Ectodermal cell (in vitro differentiated cells): Measurements from ENCODE around the gene SEC24C.
"Not testable (repeated sequence)": the region's sequence is repeated elsewhere in the genome, so short reads cannot be mapped to it uniquely, and the experiment has no call there.

Experiments
- H3K27ac ChIP-seq: 2 replicates; pipeline ENCODE4 v1.7.0; 2013; ENCODE audit warnings: mild to moderate bottlenecking, low read depth, low read length; ENCODE audit not compliant: insufficient read depth, poor library complexity, severe bottlenecking
- H3K27me3 ChIP-seq: 2 replicates; pipeline ENCODE4 v1.7.0; 2013; ENCODE audit warnings: mild to moderate bottlenecking, low read length; ENCODE audit not compliant: insufficient read depth, control insufficient read depth, poor library complexity, severe bottlenecking
- H3K36me3 ChIP-seq: one replicate; pipeline ENCODE4 v1.7.0; 2013; ENCODE audit warnings: low read length; ENCODE audit not compliant: control insufficient read depth, insufficient read depth
- H3K4me1 ChIP-seq: one replicate; pipeline ENCODE4 v1.7.0; 2013; ENCODE audit warnings: low read length; ENCODE audit not compliant: control insufficient read depth, insufficient read depth
- H3K4me3 ChIP-seq: 2 replicates; pipeline ENCODE4 v1.7.0; 2013; ENCODE audit warnings: low read depth, low read length, control low read depth; ENCODE audit not compliant: insufficient read depth
- H3K9me3 ChIP-seq: 2 replicates; pipeline ENCODE4 v1.7.0; 2013; ENCODE audit warnings: mild to moderate bottlenecking, low read length, moderate library complexity; ENCODE audit not compliant: control insufficient read depth
- whole genome bisulfite sequencing, 2 experiments: methylation state at CpG; one replicate each; pipeline ENCODE4 v1.1.7; 2013; ENCODE audit warnings: missing lambda C conversion rate in 2 of 2; 5-methylcytosine and 5-hydroxymethylcytosine counted together

Gene SEC24C

DNA sequence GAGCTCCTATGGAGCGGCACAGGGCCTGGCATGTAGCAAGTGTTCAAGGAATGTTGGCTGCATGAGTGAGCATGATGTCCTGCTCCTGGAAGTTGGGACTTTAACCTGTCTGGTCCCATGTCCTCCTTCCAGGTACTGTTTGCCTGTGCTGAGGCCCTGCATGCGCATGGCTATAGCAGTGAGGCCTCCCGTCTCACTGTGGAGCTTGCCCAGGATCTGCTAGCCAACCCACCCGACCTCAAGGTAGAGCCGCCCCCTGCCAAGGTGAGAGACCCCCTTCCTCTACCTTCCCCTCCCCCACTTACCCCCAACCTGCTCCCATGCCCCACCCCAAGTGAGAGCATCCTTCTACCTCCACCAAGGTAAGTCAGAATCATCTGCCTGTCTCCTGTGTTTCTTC is 49.3 kb downstream of the SEC24C start:
- no peak overlapping the region for H3K27ac ChIP-seq
- peaks cover 46% of the 10 kb centered on the region for H3K36me3 ChIP-seq
- no peak overlapping the region for H3K4me3 ChIP-seq
- H3K27me3 ChIP-seq: no peaks in the 10 kb centered on the region
- no peaks in the 10 kb centered on the region for H3K9me3 ChIP-seq
- H3K4me1 ChIP-seq: no peaks in the 10 kb centered on the region
- 91 to 96% methylated on average over 5 of the region's 5 CpGs for WGBS, 2 experiments

DNA sequence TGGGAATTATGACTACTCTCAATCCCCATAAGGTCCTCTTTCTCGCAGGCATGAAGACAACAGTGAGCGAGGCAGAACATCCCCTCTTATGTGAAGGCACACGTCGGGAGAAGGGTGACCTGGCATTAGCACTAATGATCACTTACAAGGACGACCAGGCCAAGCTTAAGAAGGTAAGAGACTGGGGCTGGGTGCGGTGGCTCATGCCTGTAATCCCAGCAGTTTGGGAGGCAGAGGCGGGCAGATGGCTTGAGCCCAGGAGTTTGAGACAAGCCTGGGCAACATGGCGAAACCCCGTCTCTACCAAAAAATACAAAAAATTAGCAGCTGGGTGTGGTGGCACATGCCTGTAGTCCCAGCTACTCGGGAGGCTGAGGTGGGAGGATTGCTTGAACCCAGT is 51.3 kb downstream of the SEC24C start:
- 94 to 96% methylated on average over 10 of the region's 10 CpGs for WGBS, 2 experiments
- H3K36me3 ChIP-seq: peaks cover 35% of the 10 kb centered on the region

DNA sequence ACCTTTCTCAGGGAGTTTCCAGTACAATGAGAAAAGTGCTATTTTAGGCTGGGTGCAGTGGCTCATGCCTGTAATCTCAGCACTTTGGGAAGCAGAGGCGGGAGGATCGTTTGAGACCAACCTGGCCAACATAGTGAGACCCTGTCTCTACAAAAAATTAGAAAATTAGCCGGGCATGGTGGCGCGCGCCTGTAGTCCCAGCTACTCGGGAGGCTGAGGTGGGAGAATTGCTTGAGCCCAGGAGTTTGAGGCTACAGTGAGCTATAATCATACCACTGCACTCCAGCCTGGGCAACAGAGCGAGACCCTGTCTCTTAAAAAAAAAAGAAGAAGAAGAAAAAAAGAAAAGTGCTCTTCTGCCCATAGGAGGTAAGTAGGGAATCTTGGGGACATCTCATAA is 51.9 kb downstream of the SEC24C start:
- not testable (repeated sequence) for H3K4me3 ChIP-seq, H3K4me1 ChIP-seq, H3K27me3 ChIP-seq, H3K27ac ChIP-seq, H3K9me3 ChIP-seq
- peaks cover 30% of the 10 kb centered on the region for H3K36me3 ChIP-seq
- WGBS, 2 experiments: 93 to 97% methylated on average over 8 of the region's 8 CpGs

More for the DNA sequence above, 51.3 kb downstream of the SEC24C start:
- H3K4me1 ChIP-seq, H3K9me3 ChIP-seq, H3K27me3 ChIP-seq, H3K4me3 ChIP-seq, H3K27ac ChIP-seq: not testable (repeated sequence)

DNA sequence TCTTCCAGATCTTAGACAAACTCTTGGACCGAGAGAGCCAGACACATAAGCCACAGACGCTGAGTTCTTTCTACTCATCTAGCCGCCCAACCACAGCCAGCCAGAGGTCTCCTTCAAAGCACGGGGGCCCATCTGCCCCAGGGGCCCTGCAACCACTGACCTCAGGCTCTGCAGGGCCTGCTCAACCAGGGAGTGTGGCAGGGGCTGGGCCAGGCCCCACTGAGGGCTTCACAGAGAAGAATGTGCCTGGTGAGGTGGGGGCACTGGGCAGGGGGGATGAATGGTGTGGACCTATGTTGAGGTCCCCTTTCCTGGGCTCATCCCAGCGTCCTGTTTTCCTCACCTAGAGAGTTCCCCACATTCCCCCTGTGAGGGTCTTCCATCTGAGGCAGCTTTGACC is 52.6 kb downstream of the SEC24C start:
- no peak overlapping the region for H3K4me3 ChIP-seq
- H3K9me3 ChIP-seq: no peaks in the 10 kb centered on the region
- H3K36me3 ChIP-seq: peaks cover 28% of the 10 kb centered on the region
- no peaks in the 10 kb centered on the region for H3K4me1 ChIP-seq
- H3K27ac ChIP-seq: no peak overlapping the region
- 92 to 93% methylated on average over 5 of the region's 5 CpGs for WGBS, 2 experiments
- no peaks in the 10 kb centered on the region for H3K27me3 ChIP-seq

DNA sequence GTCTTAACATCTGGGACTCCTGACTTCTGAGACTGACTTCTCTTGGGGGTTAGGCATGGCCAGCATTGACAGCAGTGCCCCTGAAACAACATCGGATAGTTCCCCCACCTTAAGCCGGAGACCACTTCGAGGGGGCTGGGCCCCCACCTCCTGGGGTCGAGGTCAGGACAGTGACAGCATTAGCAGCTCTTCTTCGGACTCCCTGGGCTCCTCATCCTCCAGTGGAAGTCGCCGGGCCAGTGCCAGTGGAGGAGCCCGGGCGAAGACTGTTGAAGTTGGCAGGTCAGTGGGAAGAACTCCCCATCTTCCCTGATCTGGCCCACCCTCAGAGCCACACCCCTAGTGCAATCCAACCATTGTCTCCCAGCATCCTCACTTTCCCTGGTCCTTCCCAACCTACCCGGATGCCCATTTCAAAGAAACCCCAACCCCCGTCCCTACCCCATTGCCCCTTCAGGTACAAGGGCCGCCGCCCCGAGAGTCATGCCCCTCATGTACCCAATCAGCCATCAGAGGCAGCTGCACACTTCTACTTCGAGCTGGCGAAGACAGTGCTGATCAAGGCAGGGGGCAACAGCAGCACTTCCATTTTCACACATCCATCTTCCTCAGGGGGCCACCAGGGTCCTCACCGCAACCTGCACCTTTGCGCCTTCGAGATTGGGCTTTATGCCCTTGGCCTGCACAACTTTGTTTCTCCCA is 53.3 kb downstream of the SEC24C start:
- Histone ChIP-seq H3K27ac (no peak overlapping the region), H3K27me3 (no peaks in the 10 kb centered on the region), H3K36me3 (peaks cover 28% of the 10 kb centered on the region), H3K4me1 (no peaks in the 10 kb centered on the region), H3K9me3 (no peaks in the 10 kb centered on the region), H3K4me3 (no peak overlapping the region)
- WGBS, 2 experiments: 93 to 94% methylated on average over 19 of the region's 19 CpGs

DNA sequence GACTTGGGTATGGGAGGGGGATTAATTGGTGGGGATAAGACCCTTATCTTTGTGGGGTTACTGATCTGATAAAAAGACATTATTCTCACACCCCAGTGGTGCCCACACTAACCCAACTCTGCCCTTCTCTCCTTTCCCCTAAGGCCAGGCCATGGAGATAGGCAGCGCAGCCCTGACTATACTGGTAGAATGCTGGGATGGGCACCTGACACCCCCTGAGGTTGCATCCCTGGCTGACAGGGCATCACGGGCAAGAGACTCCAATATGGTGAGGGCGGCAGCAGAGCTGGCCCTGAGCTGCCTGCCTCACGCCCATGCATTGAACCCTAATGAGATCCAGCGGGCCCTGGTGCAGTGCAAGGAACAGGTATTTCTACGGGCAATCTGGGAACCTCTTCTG is 53.9 kb downstream of the SEC24C start:
- Histone ChIP-seq H3K27me3 (no peaks in the 10 kb centered on the region), H3K4me1 (no peaks in the 10 kb centered on the region), H3K36me3 (peaks cover 28% of the 10 kb centered on the region), H3K27ac (no peak overlapping the region), H3K9me3 (no peaks in the 10 kb centered on the region), H3K4me3 (no peak overlapping the region)
- WGBS, 2 experiments: 97 to 98% methylated on average over 6 of the region's 6 CpGs

DNA sequence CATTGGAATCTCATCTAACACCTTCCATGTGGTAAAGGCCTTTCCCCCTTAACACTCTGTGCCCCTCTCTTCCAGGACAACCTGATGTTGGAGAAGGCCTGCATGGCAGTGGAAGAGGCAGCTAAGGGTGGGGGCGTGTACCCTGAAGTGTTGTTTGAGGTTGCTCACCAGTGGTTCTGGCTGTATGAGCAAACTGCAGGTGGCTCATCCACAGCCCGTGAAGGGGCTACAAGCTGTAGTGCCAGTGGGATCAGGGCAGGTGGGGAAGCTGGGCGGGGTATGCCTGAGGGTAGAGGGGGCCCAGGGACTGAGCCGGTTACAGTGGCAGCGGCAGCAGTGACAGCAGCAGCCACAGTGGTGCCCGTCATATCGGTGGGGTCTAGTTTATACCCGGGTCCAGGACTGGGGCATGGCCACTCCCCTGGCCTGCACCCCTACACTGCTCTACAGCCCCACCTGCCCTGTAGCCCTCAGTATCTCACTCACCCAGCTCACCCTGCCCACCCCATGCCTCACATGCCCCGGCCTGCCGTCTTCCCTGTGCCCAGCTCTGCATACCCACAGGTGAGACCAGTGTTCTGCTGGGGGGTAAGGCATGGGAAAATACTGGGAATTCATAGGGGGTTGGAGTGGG is 54.9 kb downstream of the SEC24C start:
- 93 to 94% methylated on average over 9 to 10 of the region's 10 CpGs for WGBS, 2 experiments
- H3K9me3 ChIP-seq: no peaks in the 10 kb centered on the region
- no peak overlapping the region for H3K27ac ChIP-seq
- H3K27me3 ChIP-seq: no peaks in the 10 kb centered on the region
- H3K4me3 ChIP-seq: no peak overlapping the region
- H3K4me1 ChIP-seq: no peaks in the 10 kb centered on the region
- H3K36me3 ChIP-seq: peaks cover 29% of the 10 kb centered on the region

DNA sequence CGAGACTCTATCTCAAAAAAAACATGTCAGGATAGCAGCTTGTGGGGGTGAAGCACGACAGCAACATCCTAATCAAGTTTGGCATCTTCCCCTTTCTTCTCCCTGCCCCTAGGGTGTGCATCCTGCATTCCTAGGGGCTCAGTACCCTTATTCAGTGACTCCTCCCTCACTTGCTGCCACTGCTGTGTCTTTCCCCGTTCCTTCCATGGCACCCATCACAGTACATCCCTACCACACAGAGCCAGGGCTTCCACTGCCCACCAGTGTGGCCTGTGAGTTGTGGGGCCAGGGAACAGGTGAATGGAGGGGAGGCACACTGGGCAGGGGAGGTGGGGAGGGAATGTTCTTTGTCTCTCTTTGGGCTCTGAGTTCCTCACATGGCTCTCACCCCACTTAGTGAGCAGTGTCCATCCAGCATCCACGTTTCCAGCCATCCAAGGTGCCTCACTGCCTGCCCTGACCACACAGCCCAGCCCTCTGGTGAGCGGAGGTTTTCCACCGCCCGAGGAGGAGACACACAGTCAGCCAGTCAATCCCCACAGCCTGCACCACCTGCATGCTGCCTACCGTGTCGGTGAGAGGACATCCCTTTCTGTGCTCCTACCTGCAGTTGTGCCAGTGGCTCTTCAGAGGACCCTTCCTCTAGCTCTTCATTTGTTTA is 55.9 kb downstream of the SEC24C start:
- H3K27ac ChIP-seq: no peak overlapping the region
- no peaks in the 10 kb centered on the region for H3K9me3 ChIP-seq
- no peaks in the 10 kb centered on the region for H3K27me3 ChIP-seq
- H3K4me1 ChIP-seq: no peaks in the 10 kb centered on the region
- peaks cover 27% of the 10 kb centered on the region for H3K36me3 ChIP-seq
- H3K4me3 ChIP-seq: no peak overlapping the region
- 90 to 92% methylated on average over 9 of the region's 9 CpGs for WGBS, 2 experiments

DNA sequence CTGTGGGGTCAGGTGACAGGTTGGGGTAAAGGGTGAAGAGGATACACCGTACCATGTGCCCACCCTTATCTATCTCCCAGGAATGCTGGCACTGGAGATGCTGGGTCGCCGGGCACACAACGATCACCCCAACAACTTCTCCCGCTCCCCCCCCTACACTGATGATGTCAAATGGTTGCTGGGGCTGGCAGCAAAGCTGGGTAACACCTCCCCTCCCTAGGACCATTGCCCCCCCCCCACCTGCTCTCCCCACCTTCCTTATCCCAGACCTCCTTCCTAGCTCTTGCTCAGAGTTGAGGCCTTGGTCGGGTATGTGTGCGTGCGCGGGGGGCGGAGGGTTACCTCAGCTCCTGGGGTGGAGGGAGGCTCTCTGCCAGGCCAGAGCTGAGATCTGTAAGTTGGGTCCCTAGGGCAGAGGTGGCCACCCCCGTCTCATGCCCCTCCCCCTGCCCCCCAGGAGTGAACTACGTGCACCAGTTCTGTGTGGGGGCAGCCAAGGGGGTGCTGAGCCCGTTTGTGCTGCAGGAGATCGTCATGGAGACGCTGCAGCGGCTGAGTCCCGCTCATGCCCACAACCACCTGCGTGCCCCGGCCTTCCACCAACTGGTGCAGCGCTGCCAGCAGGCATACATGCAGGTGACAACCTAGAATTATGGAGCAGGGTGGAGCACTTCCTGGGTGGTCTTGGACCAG is 56.5 kb downstream of the SEC24C start:
- H3K4me3 ChIP-seq: no peak overlapping the region
- H3K27me3 ChIP-seq: no peaks in the 10 kb centered on the region
- H3K4me1 ChIP-seq: no peaks in the 10 kb centered on the region
- H3K9me3 ChIP-seq: no peaks in the 10 kb centered on the region
- H3K36me3 ChIP-seq: peaks cover 30% of the 10 kb centered on the region
- no peak overlapping the region for H3K27ac ChIP-seq
- 93 to 94% methylated on average over 20 of the region's 20 CpGs for WGBS, 2 experiments

DNA sequence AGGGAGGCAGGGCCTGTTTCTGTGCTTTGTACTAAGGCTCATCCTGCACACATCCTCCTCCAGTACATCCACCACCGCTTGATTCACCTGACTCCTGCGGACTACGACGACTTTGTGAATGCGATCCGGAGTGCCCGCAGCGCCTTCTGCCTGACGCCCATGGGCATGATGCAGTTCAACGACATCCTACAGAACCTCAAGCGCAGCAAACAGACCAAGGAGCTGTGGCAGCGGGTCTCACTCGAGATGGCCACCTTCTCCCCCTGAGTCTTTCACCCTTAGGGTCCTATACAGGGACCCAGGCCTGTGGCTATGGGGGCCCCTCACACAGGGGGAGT is 57.0 kb downstream of the SEC24C start:
- 93 to 95% methylated on average over 13 of the region's 13 CpGs for WGBS, 2 experiments
- no peaks in the 10 kb centered on the region for H3K9me3 ChIP-seq
- peaks cover 35% of the 10 kb centered on the region for H3K36me3 ChIP-seq
- no peak overlapping the region for H3K4me3 ChIP-seq
- no peaks in the 10 kb centered on the region for H3K27me3 ChIP-seq
- H3K4me1 ChIP-seq: no peaks in the 10 kb centered on the region
- H3K27ac ChIP-seq: no peak overlapping the region
